A673 (cell line): ENCODE data around the gene EPHB4. TPM values are rescaled to one million over a fixed set of nuclear protein-coding genes. Genes with fewer than 3 reads are reported as not detected.

Experiments
- BruUV-seq: library from RNA; stranded (reverse); fragments of 400-500 nt; replicated peaks from 2 replicates; lab custom pipeline; 2021; lab: Mats Ljungman, UMichigan
- CTCF ChIA-PET: fragments of 300-600 bp; sonication (Branson Sonifier 250); formaldehyde crosslinking; loops from one replicate; lab custom pipeline; 2022; ENCODE audit warnings: antibody characterized with exemption; lab: Charles Lee
- POLR2A ChIA-PET: fragments of 300-600 bp; sonication (Branson Sonifier 250); formaldehyde crosslinking; loops from one replicate; lab custom pipeline; 2022; ENCODE audit warnings: antibody characterized with exemption; ENCODE audit not compliant: low non-redundant PET; lab: Charles Lee
- DNase-seq: peaks from one replicate; pipeline ENCODE4 v3.0.0-alpha.2; 2015; ENCODE audit warnings: low spot score
- H3K27ac ChIP-seq: fragments of 200-600 bp; sonication (generic); 2 replicates; pipeline ENCODE4 v1.5.1; 2016; ENCODE audit warnings: mixed run types, low read depth, mild to moderate bottlenecking, mixed read lengths, antibody characterized with exemption, low read length; ENCODE audit not compliant: poor library complexity, severe bottlenecking
- H3K27me3 ChIP-seq: fragments of 200-600 bp; sonication (generic); replicated peaks from 2 replicates; pipeline ENCODE4 v1.6.1; 2017; ENCODE audit warnings: mixed run types, low read depth, mild to moderate bottlenecking, mixed read lengths, antibody characterized with exemption, low read length; ENCODE audit not compliant: insufficient read depth, poor library complexity
- H3K36me3 ChIP-seq: fragments of 200-600 bp; sonication (generic); 2 replicates; pipeline ENCODE4 v1.6.1; 2016; ENCODE audit warnings: mixed run types, mild to moderate bottlenecking, mixed read lengths, antibody characterized with exemption, low read length; ENCODE audit not compliant: insufficient read depth, poor library complexity, severe bottlenecking
- H3K4me1 ChIP-seq: fragments of 200-600 bp; sonication (generic); 2 replicates; pipeline ENCODE4 v1.6.1; 2017; ENCODE audit warnings: mixed run types, mild to moderate bottlenecking, mixed read lengths, antibody characterized with exemption, low read length; ENCODE audit not compliant: insufficient read depth, poor library complexity, severe bottlenecking
- H3K4me3 ChIP-seq: fragments of 200-600 bp; sonication (generic); 2 replicates; pipeline ENCODE4 v1.5.1; 2016; ENCODE audit warnings: low read depth, mixed run types, mild to moderate bottlenecking, mixed read lengths, low read length; ENCODE audit not compliant: poor library complexity, severe bottlenecking
- H3K9me3 ChIP-seq: fragments of 200-600 bp; sonication (generic); 2 replicates; pipeline ENCODE4 v1.6.1; 2016; ENCODE audit warnings: mixed run types, low read depth, mild to moderate bottlenecking, mixed read lengths, antibody characterized with exemption, low read length; ENCODE audit not compliant: poor library complexity, severe bottlenecking
- EZH2 ChIP-seq: fragments of 200-600 bp; sonication (generic); IDR thresholded peaks from 2 replicates; pipeline ENCODE4 v1.6.1; 2017; ENCODE audit warnings: borderline replicate concordance, low read depth, mild to moderate bottlenecking, mixed read lengths, antibody characterized with exemption, low read length; ENCODE audit not compliant: poor library complexity, severe bottlenecking
- intact Hi-C: fragments of 100-400 bp; cut with micrococcal nuclease; formaldehyde crosslinking; loops from one replicate; pipeline ENCODE4 v1.10.0; 2022; ENCODE audit not compliant: unreplicated experiment
- total RNA-seq: library from RNA; stranded (reverse); gene quantifications from 2 replicates; pipeline ENCODE4 v1.2.3, GENCODE V29; 2021
- TF ChIP-seq, protein P1 (sequence below): fragments of 300-800, 200-600 bp; sonication (generic); conservative IDR thresholded peaks from 2 replicates; pipeline ENCODE4 v1.5.1; 2017; ENCODE audit warnings: low read depth, mild to moderate bottlenecking, antibody characterized with exemption, low read length, moderate library complexity, mixed read lengths

Gene EPHB4
- total RNA-seq, 1 experiment from 2014 or later: 90.4 TPM

DNA sequence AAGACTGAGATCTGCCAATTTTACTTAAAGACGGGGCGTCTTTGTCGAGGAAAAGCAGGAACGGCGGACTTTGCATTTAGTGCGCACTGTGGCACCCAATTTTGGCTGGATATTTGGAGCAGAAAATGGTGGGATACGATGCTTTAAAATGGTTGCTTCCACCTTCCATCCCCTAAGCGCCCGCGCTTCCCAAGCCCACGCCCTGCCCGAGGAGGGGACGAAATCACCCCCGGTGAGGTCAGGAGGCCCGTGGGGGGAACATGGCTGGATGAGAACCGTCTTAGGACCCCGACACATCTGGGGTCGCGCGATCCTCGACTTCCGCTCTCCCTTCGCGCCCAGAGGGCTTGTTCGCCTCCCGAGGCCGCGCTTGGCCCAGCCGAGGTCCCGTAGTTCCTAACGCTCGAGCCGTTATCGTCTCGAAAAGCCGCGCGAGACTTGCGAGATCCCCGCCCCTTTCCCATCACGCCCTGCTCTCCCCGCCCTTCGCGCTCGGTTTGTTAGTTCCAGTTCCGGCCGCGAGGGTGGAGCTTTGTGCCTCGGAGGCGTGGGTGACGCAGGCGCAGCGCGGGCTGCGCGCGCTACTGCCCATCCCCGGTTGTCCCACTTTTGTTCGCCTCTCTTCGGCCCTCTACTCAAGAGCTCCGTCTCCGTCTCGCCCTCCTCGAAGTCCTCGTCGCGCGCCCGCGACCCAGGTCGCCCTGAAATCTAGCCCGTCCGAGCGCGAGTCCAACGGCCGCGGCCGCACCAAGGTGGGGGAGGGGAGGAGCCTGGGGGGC lies 47.4 kb upstream of the EPHB4 start, which contains the start of gene SRRT:
SRRT (plus strand) TSS at position 527 of the 779 bp plus-strand sequence. CDS start 488 bp downstream, outside the sequence.
- ChIA-PET CTCF (interaction anchor here (0.5 to 1.4 kb wide), 5 partner anchors 15 to 318 kb away, joined by 3 to 10 read pairs (median 4); partner anchors contain the start of genes POP7, SLC12A9 and UFSP1), POLR2A (interaction anchor here (0.5 to 1.1 kb wide), 7 partner anchors 13 to 860 kb away, joined by 3 to 6 read pairs (median 4); partner anchors contain the start of genes MOSPD3 and SLC12A9)
- intact Hi-C loops: no loop called here
- BruUV-seq: TSS peak; percentile 97
- Histone ChIP-seq H3K4me3 (peak within 1 kb of the TSS; percentile 99), H3K4me1 (peaks cover 20% of the 10 kb centered on the region), H3K36me3 (peaks cover 74% of the 10 kb centered on the region), H3K27ac (peak within 1 kb of the TSS; percentile 98), H3K27me3 (no peaks in the 10 kb centered on the region), H3K9me3 (no peaks in the 10 kb centered on the region)
- peak; percentile 100 for DNase-seq
- TF ChIP-seq, protein P1, sequence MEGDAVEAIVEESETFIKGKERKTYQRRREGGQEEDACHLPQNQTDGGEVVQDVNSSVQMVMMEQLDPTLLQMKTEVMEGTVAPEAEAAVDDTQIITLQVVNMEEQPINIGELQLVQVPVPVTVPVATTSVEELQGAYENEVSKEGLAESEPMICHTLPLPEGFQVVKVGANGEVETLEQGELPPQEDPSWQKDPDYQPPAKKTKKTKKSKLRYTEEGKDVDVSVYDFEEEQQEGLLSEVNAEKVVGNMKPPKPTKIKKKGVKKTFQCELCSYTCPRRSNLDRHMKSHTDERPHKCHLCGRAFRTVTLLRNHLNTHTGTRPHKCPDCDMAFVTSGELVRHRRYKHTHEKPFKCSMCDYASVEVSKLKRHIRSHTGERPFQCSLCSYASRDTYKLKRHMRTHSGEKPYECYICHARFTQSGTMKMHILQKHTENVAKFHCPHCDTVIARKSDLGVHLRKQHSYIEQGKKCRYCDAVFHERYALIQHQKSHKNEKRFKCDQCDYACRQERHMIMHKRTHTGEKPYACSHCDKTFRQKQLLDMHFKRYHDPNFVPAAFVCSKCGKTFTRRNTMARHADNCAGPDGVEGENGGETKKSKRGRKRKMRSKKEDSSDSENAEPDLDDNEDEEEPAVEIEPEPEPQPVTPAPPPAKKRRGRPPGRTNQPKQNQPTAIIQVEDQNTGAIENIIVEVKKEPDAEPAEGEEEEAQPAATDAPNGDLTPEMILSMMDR: 0 out of 2 replicates have a peak, but pooled peaks have one; percentile 20
- no peak for TF ChIP-seq EZH2

DNA sequence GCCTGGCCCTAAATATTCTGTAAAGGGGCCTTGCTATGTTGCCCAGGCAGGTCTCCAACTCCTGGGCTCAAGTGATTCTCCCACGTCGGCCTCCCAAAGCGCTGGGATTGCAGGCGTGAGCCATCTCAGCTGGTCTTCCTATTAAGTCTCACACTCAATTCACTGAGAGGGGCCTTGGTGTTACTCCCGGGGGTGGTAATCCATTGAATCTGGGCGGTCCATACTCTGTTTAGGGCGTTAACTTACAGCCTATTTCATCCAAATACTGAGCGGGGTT lies 46.9 kb upstream of the EPHB4 start:
- TF ChIP-seq EZH2: no peak
- TF ChIP-seq, protein P1: no peak
- Histone ChIP-seq H3K27ac (peak overlapping the region; percentile 98), H3K27me3 (no peaks in the 10 kb centered on the region), H3K36me3 (peaks cover 69% of the 10 kb centered on the region), H3K4me1 (peaks cover 20% of the 10 kb centered on the region), H3K4me3 (peak overlapping the region; percentile 99), H3K9me3 (no peaks in the 10 kb centered on the region)
- ChIA-PET CTCF (no interaction called here), POLR2A (interaction anchor here (1.1 kb wide), 1 partner anchor 860 kb away, joined by 3 read pairs; no protein-coding TSS in a partner anchor)
- no TSS peak for BruUV-seq
- no peak for DNase-seq
- intact Hi-C loops: no loop called here

GRCh38 chr7:100873599-100874299 lies 46.4 kb upstream of the EPHB4 start:
- H3K27ac ChIP-seq: peak overlapping the region; percentile 98
- peaks cover 65% of the 10 kb centered on the region for H3K36me3 ChIP-seq
- no peak for DNase-seq
- POLR2A ChIA-PET: no interaction called here
- H3K4me1 ChIP-seq: peaks cover 20% of the 10 kb centered on the region
- intact Hi-C loops: no loop called here
- no TSS peak for BruUV-seq
- TF ChIP-seq EZH2: no peak
- peak overlapping the region; percentile 99 for H3K4me3 ChIP-seq
- CTCF ChIA-PET: no interaction called here
- H3K27me3 ChIP-seq: no peaks in the 10 kb centered on the region
- H3K9me3 ChIP-seq: no peaks in the 10 kb centered on the region
